Activated CD8-positive, alpha-beta T cell treated with anti-CD3 and anti-CD28 coated beads for 36 hours (primary cell): ENCODE data around the gene SYCE1. TPM values are rescaled to one million over a fixed set of nuclear protein-coding genes. Genes with fewer than 3 reads are reported as not detected.
"Not testable (repeated sequence)": the region's sequence is repeated elsewhere in the genome, so short reads cannot be mapped to it uniquely, and the experiment has no call there.

Experiments used
- ATAC-seq: fragments of 200-7000 bp; cut with Tn5 transposase; one replicate; pipeline ENCODE4 v1.10.0; 2021; ENCODE audit warnings: mild to moderate bottlenecking, moderate library complexity
- CTCF ChIA-PET: fragments of 350-600 bp; sonication (Branson Sonifier 250); formaldehyde crosslinking; loops from one replicate; lab custom pipeline; 2021; ENCODE audit warnings: antibody characterized with exemption; lab: Charles Lee
- POLR2A ChIA-PET: fragments of 350-600 bp; sonication (Branson Sonifier 250); formaldehyde crosslinking; loops from one replicate; lab custom pipeline; 2021; ENCODE audit warnings: antibody characterized with exemption; lab: Charles Lee
- DNase-seq: peaks from one replicate; pipeline ENCODE4 v3.0.0-alpha.2; 2020
- H3K27ac Mint-ChIP-seq: one replicate; pipeline ENCODE4 v1.8.0; 2021; ENCODE audit warnings: mild to moderate bottlenecking, mixed read lengths
- H3K27me3 Mint-ChIP-seq: one replicate; pipeline ENCODE4 v1.8.0; 2021; ENCODE audit warnings: mixed read lengths
- H3K36me3 Mint-ChIP-seq: one replicate; pipeline ENCODE4 v1.8.0; 2021; ENCODE audit warnings: low read depth, mixed read lengths
- H3K4me1 Mint-ChIP-seq: one replicate; pipeline ENCODE4 v1.8.0; 2021; ENCODE audit warnings: low read depth, mixed read lengths
- H3K4me3 Mint-ChIP-seq: one replicate; pipeline ENCODE4 v1.8.0; 2021; ENCODE audit warnings: mild to moderate bottlenecking, moderate library complexity, mixed read lengths
- H3K9me3 Mint-ChIP-seq: one replicate; pipeline ENCODE4 v1.8.0; 2021; ENCODE audit warnings: mixed read lengths
- intact Hi-C: fragments of 100-400 bp; cut with micrococcal nuclease; formaldehyde crosslinking; loops from one replicate; pipeline ENCODE4 v1.10.0; 2022
- total RNA-seq, 2 experiments: library from RNA; stranded (reverse); gene quantifications; one replicate each; pipeline ENCODE4 v1.2.3, GENCODE V29; 2021
- TF ChIP-seq, protein P1 (sequence below): fragments of 200-600 bp; IDR thresholded peaks from one replicate; pipeline ENCODE4 v1.8.0; 2022; ENCODE audit warnings: antibody characterized with exemption, mild to moderate bottlenecking

Gene SYCE1
- total RNA-seq, 2 experiments from 2014 or later, result not detected

DNA sequence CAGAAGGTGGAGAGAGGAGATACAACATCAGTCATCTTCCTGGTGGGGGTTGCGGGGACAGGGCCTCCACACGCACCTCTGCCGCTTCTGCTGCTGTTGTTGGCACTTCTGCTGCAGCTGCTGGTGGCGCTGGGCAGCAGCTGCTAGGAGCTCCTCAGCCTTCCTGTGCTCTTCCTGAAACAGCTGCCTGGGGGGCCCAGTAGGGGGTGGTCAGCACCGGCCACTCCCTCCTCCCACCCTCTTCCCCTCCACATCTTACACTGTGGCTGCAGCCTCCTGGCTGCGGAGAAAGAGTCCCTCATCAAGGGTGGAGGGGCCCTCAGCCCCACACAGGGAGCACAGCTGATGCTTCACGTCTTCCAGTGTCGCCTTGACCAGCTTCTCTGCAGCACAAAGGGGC lies 9.9 kb downstream of the SYCE1 start:
- Mint-ChIP-seq H3K36me3 (no peaks in the 10 kb centered on the region), H3K9me3 (no peaks in the 10 kb centered on the region), H3K27me3 (peaks cover 18% of the 10 kb centered on the region), H3K27ac (no peak overlapping the region), H3K4me1 (no peaks in the 10 kb centered on the region), H3K4me3 (no peak overlapping the region)
- DNase-seq (no peak), ATAC-seq (no peak)
- intact Hi-C loops, result no loop called here
- ChIA-PET POLR2A (no interaction called here), CTCF (no interaction called here)
- TF ChIP-seq, protein P1, sequence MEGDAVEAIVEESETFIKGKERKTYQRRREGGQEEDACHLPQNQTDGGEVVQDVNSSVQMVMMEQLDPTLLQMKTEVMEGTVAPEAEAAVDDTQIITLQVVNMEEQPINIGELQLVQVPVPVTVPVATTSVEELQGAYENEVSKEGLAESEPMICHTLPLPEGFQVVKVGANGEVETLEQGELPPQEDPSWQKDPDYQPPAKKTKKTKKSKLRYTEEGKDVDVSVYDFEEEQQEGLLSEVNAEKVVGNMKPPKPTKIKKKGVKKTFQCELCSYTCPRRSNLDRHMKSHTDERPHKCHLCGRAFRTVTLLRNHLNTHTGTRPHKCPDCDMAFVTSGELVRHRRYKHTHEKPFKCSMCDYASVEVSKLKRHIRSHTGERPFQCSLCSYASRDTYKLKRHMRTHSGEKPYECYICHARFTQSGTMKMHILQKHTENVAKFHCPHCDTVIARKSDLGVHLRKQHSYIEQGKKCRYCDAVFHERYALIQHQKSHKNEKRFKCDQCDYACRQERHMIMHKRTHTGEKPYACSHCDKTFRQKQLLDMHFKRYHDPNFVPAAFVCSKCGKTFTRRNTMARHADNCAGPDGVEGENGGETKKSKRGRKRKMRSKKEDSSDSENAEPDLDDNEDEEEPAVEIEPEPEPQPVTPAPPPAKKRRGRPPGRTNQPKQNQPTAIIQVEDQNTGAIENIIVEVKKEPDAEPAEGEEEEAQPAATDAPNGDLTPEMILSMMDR, result no peak

DNA sequence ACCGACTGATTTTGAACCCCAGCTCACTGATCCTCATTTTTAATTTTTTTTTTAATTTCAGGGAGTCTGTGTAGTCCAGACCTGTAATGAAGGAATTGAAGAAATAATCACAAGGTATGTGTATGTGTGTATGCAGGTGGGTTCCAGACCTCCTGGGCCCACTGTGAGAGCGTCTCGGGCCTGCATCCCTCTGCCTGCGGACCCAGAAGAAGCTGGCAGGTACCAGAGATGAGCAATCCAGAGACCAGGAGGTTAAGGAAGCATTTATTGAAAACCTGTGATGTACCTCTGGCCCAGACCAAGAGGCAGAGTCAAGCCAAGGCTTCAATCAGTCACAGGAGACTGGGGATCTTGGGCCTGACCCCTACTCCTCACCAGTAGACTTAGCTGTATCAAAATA lies 10.8 kb downstream of the SYCE1 start:
- Mint-ChIP-seq H3K4me3 (no peak overlapping the region), H3K4me1 (no peaks in the 10 kb centered on the region), H3K9me3 (no peaks in the 10 kb centered on the region), H3K36me3 (no peaks in the 10 kb centered on the region), H3K27me3 (peaks cover 21% of the 10 kb centered on the region), H3K27ac (no peak overlapping the region)
- CTCF ChIA-PET, result no interaction called here
- ATAC-seq (no peak), DNase-seq (no peak)
- POLR2A ChIA-PET, result no interaction called here
- intact Hi-C loops, result no loop called here
- TF ChIP-seq, protein P1, result no peak

DNA sequence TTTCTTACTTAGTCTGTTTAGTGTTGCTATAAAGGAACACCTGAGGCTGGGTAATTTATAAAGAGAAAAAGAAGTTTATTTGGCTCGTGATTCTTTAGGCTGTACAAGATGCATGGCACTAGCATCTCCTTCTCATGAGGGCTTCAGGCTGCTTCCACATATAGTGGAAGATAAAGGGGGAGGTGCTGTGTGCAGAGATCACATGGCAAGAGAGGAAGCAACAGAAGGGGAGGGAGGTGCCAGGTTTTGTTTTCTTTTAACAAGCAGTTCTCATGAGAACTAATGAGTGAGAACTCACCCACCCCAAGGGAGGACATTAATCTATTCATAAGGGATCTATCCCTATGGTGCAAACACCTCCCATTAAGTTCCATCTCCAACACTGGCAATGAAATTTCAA lies 20.9 kb downstream of the SYCE1 start:
- ChIA-PET POLR2A (no interaction called here), CTCF (no interaction called here)
- Mint-ChIP-seq H3K27me3 (peaks cover 17% of the 10 kb centered on the region), H3K4me3 (no peak overlapping the region), H3K4me1 (peaks cover 3% of the 10 kb centered on the region), H3K36me3 (no peaks in the 10 kb centered on the region), H3K9me3 (peaks cover 12% of the 10 kb centered on the region), H3K27ac (no peak overlapping the region)
- ATAC-seq, result no peak
- no peak for DNase-seq
- intact Hi-C loops, result no loop called here
- TF ChIP-seq, protein P1, result no peak

DNA sequence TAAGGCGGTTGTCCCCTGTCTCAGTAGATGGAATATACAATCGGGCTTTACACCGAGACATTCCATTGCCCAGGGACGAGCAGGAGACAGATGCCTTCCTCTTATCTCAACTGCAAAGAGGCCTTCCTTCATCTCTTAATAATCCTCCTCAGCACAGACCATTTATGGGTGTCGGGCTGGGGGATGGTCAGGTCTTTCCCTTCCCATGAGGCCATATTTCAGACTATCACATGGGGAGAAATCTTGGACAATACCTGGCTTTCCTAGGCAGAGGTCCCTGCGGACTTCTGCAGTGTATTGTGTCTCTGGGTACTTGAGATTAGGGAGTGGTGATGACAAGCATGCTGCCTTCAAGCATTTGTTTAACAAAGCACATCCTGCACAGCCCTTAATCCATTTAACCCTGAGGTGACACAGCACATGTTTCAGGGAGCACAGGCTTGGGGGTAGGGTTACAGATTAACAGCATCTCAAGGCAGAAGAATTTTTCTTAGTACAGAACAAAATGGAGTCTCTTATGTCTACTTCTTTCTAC lies 23.9 kb downstream of the SYCE1 start:
- CTCF ChIA-PET, H3K4me3 Mint-ChIP-seq, POLR2A ChIA-PET, H3K27ac Mint-ChIP-seq, H3K9me3 Mint-ChIP-seq, DNase-seq, H3K27me3 Mint-ChIP-seq, H3K36me3 Mint-ChIP-seq, intact Hi-C loops, ATAC-seq, H3K4me1 Mint-ChIP-seq: not testable (repeated sequence)

DNA sequence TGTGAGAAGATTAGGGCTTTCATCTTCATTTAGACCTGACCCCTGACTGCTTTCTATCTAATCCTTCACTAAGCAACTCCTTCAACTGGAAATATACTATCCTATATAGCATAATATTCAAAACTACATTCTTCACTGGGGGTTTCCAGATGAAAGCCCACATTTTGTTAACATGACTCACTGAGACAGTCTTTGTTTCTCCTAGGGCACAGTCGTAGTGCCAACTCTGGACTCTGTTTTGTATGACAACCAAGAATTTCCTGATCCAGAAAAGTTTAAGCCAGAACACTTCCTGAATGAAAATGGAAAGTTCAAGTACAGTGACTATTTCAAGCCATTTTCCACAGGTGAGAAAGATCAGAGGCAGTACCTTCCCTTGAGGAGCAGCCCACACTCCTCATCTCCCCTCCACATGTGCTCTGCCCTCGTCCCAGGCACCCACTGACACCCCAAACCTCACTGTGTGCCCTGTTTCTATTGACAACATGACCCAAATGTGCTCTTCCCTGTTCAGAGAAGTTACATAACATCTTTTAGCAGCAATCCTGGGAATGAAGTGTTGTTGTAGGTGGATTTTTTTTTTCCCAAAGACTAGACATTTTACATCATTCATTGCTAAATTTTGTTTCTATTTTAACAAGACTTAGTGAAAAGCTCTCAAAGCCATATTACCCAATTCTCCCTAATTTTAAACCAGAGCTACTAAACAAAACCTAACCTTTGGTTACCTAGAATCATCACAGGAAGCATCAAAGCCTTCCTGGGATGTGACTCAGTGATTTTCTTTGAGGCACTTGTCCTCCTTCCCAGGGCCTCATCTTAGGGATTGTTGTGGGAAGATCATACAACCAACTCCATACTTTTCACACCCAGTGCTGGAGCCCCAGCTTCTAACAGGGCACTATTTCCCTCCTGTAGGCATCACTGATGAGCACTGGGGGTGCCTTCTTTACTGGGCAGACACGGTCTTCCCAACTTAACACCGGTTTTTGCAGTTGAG lies 27.5 kb downstream of the SYCE1 start:
- TF ChIP-seq, protein P1, result no peak
- no peak overlapping the region for H3K4me3 Mint-ChIP-seq
- POLR2A ChIA-PET, result no interaction called here

More for the DNA sequence above, 27.5 kb downstream of the SYCE1 start:
- DNase-seq, result no peak
- CTCF ChIA-PET, result interaction anchor here (1.5 kb wide), 1 partner anchor 18 kb away, joined by 4 read pairs; no protein-coding TSS in a partner anchor
- H3K9me3 Mint-ChIP-seq, result no peaks in the 10 kb centered on the region
- no peaks in the 10 kb centered on the region for H3K36me3 Mint-ChIP-seq
- H3K27ac Mint-ChIP-seq, result no peak overlapping the region
- intact Hi-C loops, result no loop called here
- H3K27me3 Mint-ChIP-seq, result no peaks in the 10 kb centered on the region
- ATAC-seq, result no peak
- H3K4me1 Mint-ChIP-seq, result peaks cover 3% of the 10 kb centered on the region
